C4-2B (cell line): ENCODE data around the gene MROH2B.

Experiments
- ZFX ChIP-seq: fragments of 450-650 bp; IDR thresholded peaks from 2 replicates; pipeline ENCODE4 v1.6.1; 2017
- TF ChIP-seq, protein P1 (sequence below): fragments of 450-650 bp; conservative IDR thresholded peaks from 2 replicates; pipeline ENCODE4 v1.5.1; 2017; ENCODE audit warnings: mild to moderate bottlenecking

- TF ChIP-seq, protein P1, sequence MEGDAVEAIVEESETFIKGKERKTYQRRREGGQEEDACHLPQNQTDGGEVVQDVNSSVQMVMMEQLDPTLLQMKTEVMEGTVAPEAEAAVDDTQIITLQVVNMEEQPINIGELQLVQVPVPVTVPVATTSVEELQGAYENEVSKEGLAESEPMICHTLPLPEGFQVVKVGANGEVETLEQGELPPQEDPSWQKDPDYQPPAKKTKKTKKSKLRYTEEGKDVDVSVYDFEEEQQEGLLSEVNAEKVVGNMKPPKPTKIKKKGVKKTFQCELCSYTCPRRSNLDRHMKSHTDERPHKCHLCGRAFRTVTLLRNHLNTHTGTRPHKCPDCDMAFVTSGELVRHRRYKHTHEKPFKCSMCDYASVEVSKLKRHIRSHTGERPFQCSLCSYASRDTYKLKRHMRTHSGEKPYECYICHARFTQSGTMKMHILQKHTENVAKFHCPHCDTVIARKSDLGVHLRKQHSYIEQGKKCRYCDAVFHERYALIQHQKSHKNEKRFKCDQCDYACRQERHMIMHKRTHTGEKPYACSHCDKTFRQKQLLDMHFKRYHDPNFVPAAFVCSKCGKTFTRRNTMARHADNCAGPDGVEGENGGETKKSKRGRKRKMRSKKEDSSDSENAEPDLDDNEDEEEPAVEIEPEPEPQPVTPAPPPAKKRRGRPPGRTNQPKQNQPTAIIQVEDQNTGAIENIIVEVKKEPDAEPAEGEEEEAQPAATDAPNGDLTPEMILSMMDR, result no peak
- no peak for TF ChIP-seq ZFX
Measured at GRCh38 chr5:41057231-41057630, 13.9 kb downstream of the MROH2B start.
